AG10803 (cell line): ENCODE measurements around the gene TPRN.

Experiments used
- DNase-seq: peaks from one replicate; pipeline ENCODE4 v3.0.0; 2010; ENCODE audit warnings: low read depth
- H3K4me3 ChIP-seq: 2 replicates; pipeline ENCODE4 v1.5.1; 2011; ENCODE audit warnings: mild to moderate bottlenecking, low read length, control low read depth
- CTCF ChIP-seq: conservative IDR thresholded peaks from 2 replicates; pipeline ENCODE4 v1.5.1; 2011; ENCODE audit warnings: mild to moderate bottlenecking, low read length, control low read depth, inconsistent platforms

The TPRN gene

GRCh38 chr9:137220317-137221094 is 20.0 kb upstream of the TPRN start:
- DNase-seq, result no peak
- no peak overlapping the region for H3K4me3 ChIP-seq
- no peak for TF ChIP-seq CTCF

- no peak for DNase-seq
- H3K4me3 ChIP-seq, result no peak overlapping the region
- no peak for TF ChIP-seq CTCF
Measured at GRCh38 chr9:137219757-137220316, 19.3 kb upstream of the TPRN start.

GRCh38 chr9:137218754-137219271 is 18.3 kb upstream of the TPRN start:
- no peak for DNase-seq
- H3K4me3 ChIP-seq, result no peak overlapping the region
- no peak for TF ChIP-seq CTCF

- no peak overlapping the region for H3K4me3 ChIP-seq
- DNase-seq, result no peak
- TF ChIP-seq CTCF, result no peak
Measured at GRCh38 chr9:137218212-137218753, 17.7 kb upstream of the TPRN start.

- H3K4me3 ChIP-seq, result peak overlapping the region; percentile 44
- peak; percentile 40 for DNase-seq
- no peak; the same call in 1 of the 2 replicates for TF ChIP-seq CTCF
Measured at GRCh38 chr9:137217276-137218211, 17.0 kb upstream of the TPRN start.

- no peak overlapping the region for H3K4me3 ChIP-seq
- DNase-seq, result no peak
- no peak for TF ChIP-seq CTCF
Measured at GRCh38 chr9:137216188-137216965, 15.8 kb upstream of the TPRN start.
